HepG2 (cell line): Measurements from ENCODE around the gene GUK1. TPM values are rescaled to one million over a fixed set of nuclear protein-coding genes. Genes with fewer than 3 reads are reported as not detected.

ENCODE experiments used
- ATF7-NPFF ChIP-seq: sonication (generic); formaldehyde crosslinking; IDR thresholded peaks from 2 replicates; pipeline ENCODE4 v1.8.1; 2023; ENCODE audit warnings: mild to moderate bottlenecking, low read depth, missing genetic modification reagents, moderate library complexity
- CEBPG ChIP-seq: IDR thresholded peaks from 2 replicates; pipeline ENCODE4 v1.6.1; 2016
- CREM ChIP-seq, 2 experiments: sonication (generic) in 1 of 2; formaldehyde crosslinking in 1 of 2; IDR thresholded peaks; 2 replicates each; pipeline versions ENCODE4 v1.4.0 to v1.6.1; 2016 to 2020; ENCODE audit warnings: antibody characterized with exemption in 1 of 2, mild to moderate bottlenecking in 1 of 2, missing genetic modification reagents in 1 of 2
- DNMT1 ChIP-seq: sonication (generic); formaldehyde crosslinking; IDR thresholded peaks from 2 replicates; pipeline ENCODE4 v1.5.1; 2020; ENCODE audit warnings: mild to moderate bottlenecking, missing genetic modification reagents
- ETV5 ChIP-seq: IDR thresholded peaks from 2 replicates; pipeline ENCODE4 v1.6.1; 2018; ENCODE audit warnings: missing biosample characterization, missing genetic modification reagents, inconsistent platforms, borderline replicate concordance
- FOSL2 ChIP-seq: sonication (generic); formaldehyde crosslinking; IDR thresholded peaks from 2 replicates; pipeline ENCODE4 v1.4.0; 2020; ENCODE audit warnings: missing genetic modification reagents
- GTF2F1 ChIP-seq: fragments of 150-350 bp; IDR thresholded peaks from 2 replicates; pipeline ENCODE4 v1.6.1; 2014; ENCODE audit warnings: low read length
- HOXA5 ChIP-seq: sonication (generic); formaldehyde crosslinking; IDR thresholded peaks from 2 replicates; pipeline ENCODE4 v1.4.0; 2020; ENCODE audit warnings: missing genetic modification reagents
- NRL ChIP-seq: sonication (generic); formaldehyde crosslinking; IDR thresholded peaks from 2 replicates; pipeline ENCODE4 v1.5.0; 2020; ENCODE audit warnings: missing genetic modification reagents, mild to moderate bottlenecking, moderate library complexity, borderline replicate concordance
- POLR2G ChIP-seq: fragments of 200-400 bp; formaldehyde crosslinking; IDR thresholded peaks from 2 replicates; pipeline ENCODE4 v1.6.1; 2018; ENCODE audit warnings: mild to moderate bottlenecking, low read depth, low read length, moderate library complexity
- RCOR2 ChIP-seq: IDR thresholded peaks from 2 replicates; pipeline ENCODE4 v1.6.1; 2016; ENCODE audit warnings: missing biosample characterization, missing genetic modification reagents
- REL ChIP-seq: sonication (generic); formaldehyde crosslinking; conservative IDR thresholded peaks from 2 replicates; pipeline ENCODE4 v1.8.0; 2022; ENCODE audit warnings: mild to moderate bottlenecking, missing genetic modification reagents, moderate library complexity
- RELA ChIP-seq: sonication (generic); formaldehyde crosslinking; IDR thresholded peaks from 2 replicates; pipeline ENCODE4 v1.4.0; 2020; ENCODE audit warnings: missing genetic modification reagents
- ZFY ChIP-seq: sonication (generic); formaldehyde crosslinking; IDR thresholded peaks from 2 replicates; pipeline ENCODE4 v1.4.0; 2020; ENCODE audit warnings: missing genetic modification reagents
- ZNF552 ChIP-seq: sonication (generic); formaldehyde crosslinking; IDR thresholded peaks from 2 replicates; pipeline ENCODE4 v1.9.0; 2022; ENCODE audit warnings: missing genetic modification reagents, mild to moderate bottlenecking, borderline replicate concordance
- ZNF629 ChIP-seq: sonication (generic); formaldehyde crosslinking; conservative IDR thresholded peaks from 2 replicates; pipeline ENCODE4 v1.5.0; 2020; ENCODE audit warnings: missing genetic modification reagents
- ZNF720 ChIP-seq: sonication (generic); formaldehyde crosslinking; IDR thresholded peaks from 2 replicates; pipeline ENCODE4 v1.4.0; 2020; ENCODE audit warnings: missing genetic modification reagents
- ZSCAN21 ChIP-seq: sonication (generic); formaldehyde crosslinking; IDR thresholded peaks from 2 replicates; pipeline ENCODE4 v1.8.0; 2022; ENCODE audit warnings: mild to moderate bottlenecking, missing genetic modification reagents, moderate library complexity, borderline replicate concordance
- polyA plus RNA-seq, 8 experiments: library from polyadenylated mRNA; depleted of rRNA in 3 of 8; stranded (reverse) in 7 of 8; unstranded in 1 of 8; fragments of >200 nt; fragmentation: Illumina TruSeq in 4 of 8; extraction: Trizol in 4 of 8; gene quantifications; 2 replicates each; pipeline versions ENCODE4 v1.2.1 to v1.2.3, GENCODE V29; 2011 to 2016; ENCODE audit warnings: low read depth in 4 of 8, missing spikeins in 1 of 8, mixed read lengths in 1 of 8; ENCODE audit not compliant: insufficient read depth in 1 of 8
- total RNA-seq, 5 experiments: library from RNA; depleted of rRNA; stranded (reverse); fragments of >200 nt; fragmentation: Illumina TruSeq; extraction: Trizol; gene quantifications; 2 replicates each; pipeline ENCODE4 v1.2.3, GENCODE V29; 2016; ENCODE audit warnings: low read depth in 1 of 5
- TF ChIP-seq, protein P1 (sequence below), 2 experiments: IDR thresholded peaks; 2 replicates each; pipeline ENCODE4 v1.6.1; 2011 to 2012; ENCODE audit warnings: low read length in 2 of 2, borderline replicate concordance in 1 of 2, low read depth in 1 of 2, mild to moderate bottlenecking in 1 of 2, moderate library complexity in 1 of 2
- TF ChIP-seq, protein P2 (sequence below): IDR thresholded peaks from 2 replicates; pipeline ENCODE4 v1.6.1; 2016; ENCODE audit warnings: low read depth, borderline replicate concordance
- TF ChIP-seq, protein P3 (sequence below): sonication (generic); formaldehyde crosslinking; IDR thresholded peaks from 2 replicates; pipeline ENCODE4 v1.8.1; 2022; ENCODE audit warnings: mild to moderate bottlenecking, missing genetic modification reagents
- TF ChIP-seq, protein P4 (sequence below): sonication (generic); formaldehyde crosslinking; IDR thresholded peaks from 2 replicates; pipeline ENCODE4 v1.8.1; 2023; ENCODE audit warnings: missing genetic modification reagents, mild to moderate bottlenecking, borderline replicate concordance
- TF ChIP-seq, protein P5 (sequence below): sonication (generic); formaldehyde crosslinking; IDR thresholded peaks from 2 replicates; pipeline ENCODE4 v1.4.0; 2020; ENCODE audit warnings: missing genetic modification reagents
- TF ChIP-seq, protein P6 (sequence below): IDR thresholded peaks from 2 replicates; pipeline ENCODE4 v1.6.1; 2012; ENCODE audit warnings: inconsistent platforms

GUK1 gene
- total and polyA plus RNA-seq, 2 of the 13 experiments (the other 11 are each of a cell fraction or from before 2014, with no cell fraction given) = 116 to 154 TPM

DNA sequence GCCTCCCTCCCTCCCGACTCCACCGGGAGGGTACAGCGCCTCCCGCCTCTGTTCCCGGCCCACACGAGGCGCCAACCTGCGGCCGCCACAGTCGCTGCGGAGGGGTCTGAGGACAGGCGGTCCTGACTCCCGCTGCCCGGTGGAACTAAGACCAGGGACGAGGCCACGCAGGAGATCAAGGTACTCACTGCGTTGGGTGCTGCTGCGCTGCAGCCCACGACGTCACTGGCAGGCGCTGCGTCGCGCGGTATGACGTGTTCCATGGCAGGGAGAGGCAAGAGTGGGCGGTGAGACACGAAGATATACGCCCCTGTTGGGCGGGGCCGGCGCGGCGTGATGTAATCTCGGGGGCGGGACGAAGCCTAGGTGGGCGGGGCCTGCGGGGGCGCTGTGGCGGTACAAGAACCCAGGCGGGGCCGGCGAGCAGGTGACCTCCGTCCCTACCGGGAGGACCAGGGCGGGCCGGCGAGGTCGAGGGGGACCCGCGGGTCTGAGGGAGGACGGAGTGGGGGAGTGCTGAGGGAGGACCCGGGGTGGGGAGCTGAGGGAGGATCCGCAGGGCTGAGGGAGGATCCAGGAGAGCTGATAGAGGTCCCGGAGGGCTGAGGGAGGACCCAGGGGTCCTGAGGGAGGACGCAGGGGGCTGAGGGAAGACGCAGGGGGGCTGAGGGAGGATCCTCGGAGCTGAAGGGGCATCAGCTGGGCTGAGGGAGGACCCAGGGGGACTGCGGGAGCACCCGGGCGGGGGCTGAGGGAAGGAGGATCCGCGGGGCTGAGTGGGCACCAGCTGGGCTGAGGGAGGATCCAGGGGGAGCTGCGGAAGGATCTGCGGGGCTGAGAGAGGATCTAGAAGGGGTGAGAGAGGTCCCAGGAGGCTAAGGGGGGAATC, 30.8 kb upstream of the GUK1 start, which contains the start of gene MRPL55 (continued):
- TF ChIP-seq, protein P1, sequence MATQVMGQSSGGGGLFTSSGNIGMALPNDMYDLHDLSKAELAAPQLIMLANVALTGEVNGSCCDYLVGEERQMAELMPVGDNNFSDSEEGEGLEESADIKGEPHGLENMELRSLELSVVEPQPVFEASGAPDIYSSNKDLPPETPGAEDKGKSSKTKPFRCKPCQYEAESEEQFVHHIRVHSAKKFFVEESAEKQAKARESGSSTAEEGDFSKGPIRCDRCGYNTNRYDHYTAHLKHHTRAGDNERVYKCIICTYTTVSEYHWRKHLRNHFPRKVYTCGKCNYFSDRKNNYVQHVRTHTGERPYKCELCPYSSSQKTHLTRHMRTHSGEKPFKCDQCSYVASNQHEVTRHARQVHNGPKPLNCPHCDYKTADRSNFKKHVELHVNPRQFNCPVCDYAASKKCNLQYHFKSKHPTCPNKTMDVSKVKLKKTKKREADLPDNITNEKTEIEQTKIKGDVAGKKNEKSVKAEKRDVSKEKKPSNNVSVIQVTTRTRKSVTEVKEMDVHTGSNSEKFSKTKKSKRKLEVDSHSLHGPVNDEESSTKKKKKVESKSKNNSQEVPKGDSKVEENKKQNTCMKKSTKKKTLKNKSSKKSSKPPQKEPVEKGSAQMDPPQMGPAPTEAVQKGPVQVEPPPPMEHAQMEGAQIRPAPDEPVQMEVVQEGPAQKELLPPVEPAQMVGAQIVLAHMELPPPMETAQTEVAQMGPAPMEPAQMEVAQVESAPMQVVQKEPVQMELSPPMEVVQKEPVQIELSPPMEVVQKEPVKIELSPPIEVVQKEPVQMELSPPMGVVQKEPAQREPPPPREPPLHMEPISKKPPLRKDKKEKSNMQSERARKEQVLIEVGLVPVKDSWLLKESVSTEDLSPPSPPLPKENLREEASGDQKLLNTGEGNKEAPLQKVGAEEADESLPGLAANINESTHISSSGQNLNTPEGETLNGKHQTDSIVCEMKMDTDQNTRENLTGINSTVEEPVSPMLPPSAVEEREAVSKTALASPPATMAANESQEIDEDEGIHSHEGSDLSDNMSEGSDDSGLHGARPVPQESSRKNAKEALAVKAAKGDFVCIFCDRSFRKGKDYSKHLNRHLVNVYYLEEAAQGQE (IDR thresholded peaks at IDR 0.05; ENCODE audit: borderline replicate concordance in 1 of 2, low read depth in 1 of 2, low read length in 2 of 2) = no peak
- TF ChIP-seq RCOR2 (CRISPR knock-in tag) = no peak
- TF ChIP-seq, protein P2, sequence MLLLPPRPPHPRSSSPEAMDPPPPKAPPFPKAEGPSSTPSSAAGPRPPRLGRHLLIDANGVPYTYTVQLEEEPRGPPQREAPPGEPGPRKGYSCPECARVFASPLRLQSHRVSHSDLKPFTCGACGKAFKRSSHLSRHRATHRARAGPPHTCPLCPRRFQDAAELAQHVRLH (CRISPR knock-in tag) = peak; percentile 88
- TF ChIP-seq RELA (CRISPR knock-in tag) = no peak; the same call in 1 of the 2 replicates
- peak; percentile 100 for TF ChIP-seq CREM (IDR thresholded peaks at IDR 0.05)
- peak; percentile 99 for TF ChIP-seq CREM (CRISPR knock-in tag; IDR thresholded peaks at IDR 0.05)
- TF ChIP-seq ETV5 (CRISPR knock-in tag) = peak; percentile 17; the same call in 1 of the 2 replicates
- peak; percentile 80; the same call in 1 of the 2 replicates for TF ChIP-seq ZFY (CRISPR knock-in tag)
- 0 out of 2 replicates have a peak, but pooled peaks have one; percentile 62 for TF ChIP-seq ZNF552 (CRISPR knock-in tag)
- TF ChIP-seq FOSL2 (CRISPR knock-in tag) = peak; percentile 66
- TF ChIP-seq ZSCAN21 (CRISPR knock-in tag) = peak; percentile 97
- TF ChIP-seq, protein P3, sequence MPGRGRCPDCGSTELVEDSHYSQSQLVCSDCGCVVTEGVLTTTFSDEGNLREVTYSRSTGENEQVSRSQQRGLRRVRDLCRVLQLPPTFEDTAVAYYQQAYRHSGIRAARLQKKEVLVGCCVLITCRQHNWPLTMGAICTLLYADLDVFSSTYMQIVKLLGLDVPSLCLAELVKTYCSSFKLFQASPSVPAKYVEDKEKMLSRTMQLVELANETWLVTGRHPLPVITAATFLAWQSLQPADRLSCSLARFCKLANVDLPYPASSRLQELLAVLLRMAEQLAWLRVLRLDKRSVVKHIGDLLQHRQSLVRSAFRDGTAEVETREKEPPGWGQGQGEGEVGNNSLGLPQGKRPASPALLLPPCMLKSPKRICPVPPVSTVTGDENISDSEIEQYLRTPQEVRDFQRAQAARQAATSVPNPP (CRISPR knock-in tag) = peak; percentile 24; the same call in 1 of the 2 replicates
- peak; percentile 55; the same call in 1 of the 2 replicates for TF ChIP-seq ATF7-NPFF (CRISPR knock-in tag)
- TF ChIP-seq, protein P4, sequence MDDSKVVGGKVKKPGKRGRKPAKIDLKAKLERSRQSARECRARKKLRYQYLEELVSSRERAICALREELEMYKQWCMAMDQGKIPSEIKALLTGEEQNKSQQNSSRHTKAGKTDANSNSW = no peak; the same call in 1 of the 2 replicates
- TF ChIP-seq, protein P5, sequence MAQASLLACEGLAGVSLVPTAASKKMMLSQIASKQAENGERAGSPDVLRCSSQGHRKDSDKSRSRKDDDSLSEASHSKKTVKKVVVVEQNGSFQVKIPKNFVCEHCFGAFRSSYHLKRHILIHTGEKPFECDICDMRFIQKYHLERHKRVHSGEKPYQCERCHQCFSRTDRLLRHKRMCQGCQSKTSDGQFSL (CRISPR knock-in tag) = no peak
- no peak for TF ChIP-seq ZNF720 (CRISPR knock-in tag)
- TF ChIP-seq, protein P6, sequence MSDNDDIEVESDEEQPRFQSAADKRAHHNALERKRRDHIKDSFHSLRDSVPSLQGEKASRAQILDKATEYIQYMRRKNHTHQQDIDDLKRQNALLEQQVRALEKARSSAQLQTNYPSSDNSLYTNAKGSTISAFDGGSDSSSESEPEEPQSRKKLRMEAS = peak; percentile 89
- TF ChIP-seq NRL (CRISPR knock-in tag) = no peak; the same call in 1 of the 2 replicates
- TF ChIP-seq POLR2G = peak; percentile 91
- no peak; the same call in 1 of the 2 replicates for TF ChIP-seq DNMT1 (CRISPR knock-in tag)
- TF ChIP-seq CEBPG = peak; percentile 88
- no peak for TF ChIP-seq HOXA5 (CRISPR knock-in tag)
- no peak for TF ChIP-seq REL
- no peak for TF ChIP-seq ZNF629 (CRISPR knock-in tag)
- no peak for TF ChIP-seq GTF2F1
